ENCODE measurements around the gene NHERF2.

DNA sequence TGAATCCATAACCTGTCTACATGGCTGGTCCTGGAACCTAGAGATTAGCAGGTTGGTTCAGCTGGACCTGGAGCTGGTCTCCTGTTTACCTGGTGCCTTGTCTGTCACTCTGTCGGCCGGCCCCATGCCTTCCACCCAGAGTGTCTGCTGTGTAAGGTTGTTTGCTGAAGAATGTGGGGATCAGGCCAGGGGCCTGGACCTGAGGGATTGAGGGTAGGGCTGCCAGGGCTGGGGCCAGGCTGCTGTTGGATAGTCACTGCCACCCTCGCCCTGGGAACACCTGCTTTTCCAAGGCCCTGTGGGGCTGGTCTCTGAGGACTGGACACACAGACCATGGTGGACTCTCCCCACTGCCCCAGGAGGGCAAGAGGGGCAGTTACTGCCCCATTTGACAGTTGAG lies 1.4 kb downstream of the NHERF2 start:
- TF ChIP-seq, protein P1, sequence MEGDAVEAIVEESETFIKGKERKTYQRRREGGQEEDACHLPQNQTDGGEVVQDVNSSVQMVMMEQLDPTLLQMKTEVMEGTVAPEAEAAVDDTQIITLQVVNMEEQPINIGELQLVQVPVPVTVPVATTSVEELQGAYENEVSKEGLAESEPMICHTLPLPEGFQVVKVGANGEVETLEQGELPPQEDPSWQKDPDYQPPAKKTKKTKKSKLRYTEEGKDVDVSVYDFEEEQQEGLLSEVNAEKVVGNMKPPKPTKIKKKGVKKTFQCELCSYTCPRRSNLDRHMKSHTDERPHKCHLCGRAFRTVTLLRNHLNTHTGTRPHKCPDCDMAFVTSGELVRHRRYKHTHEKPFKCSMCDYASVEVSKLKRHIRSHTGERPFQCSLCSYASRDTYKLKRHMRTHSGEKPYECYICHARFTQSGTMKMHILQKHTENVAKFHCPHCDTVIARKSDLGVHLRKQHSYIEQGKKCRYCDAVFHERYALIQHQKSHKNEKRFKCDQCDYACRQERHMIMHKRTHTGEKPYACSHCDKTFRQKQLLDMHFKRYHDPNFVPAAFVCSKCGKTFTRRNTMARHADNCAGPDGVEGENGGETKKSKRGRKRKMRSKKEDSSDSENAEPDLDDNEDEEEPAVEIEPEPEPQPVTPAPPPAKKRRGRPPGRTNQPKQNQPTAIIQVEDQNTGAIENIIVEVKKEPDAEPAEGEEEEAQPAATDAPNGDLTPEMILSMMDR (conservative IDR thresholded peaks at IDR 0.05; ENCODE audit: low read depth in 2 of 2) = no peak
- TF ChIP-seq, protein P2, sequence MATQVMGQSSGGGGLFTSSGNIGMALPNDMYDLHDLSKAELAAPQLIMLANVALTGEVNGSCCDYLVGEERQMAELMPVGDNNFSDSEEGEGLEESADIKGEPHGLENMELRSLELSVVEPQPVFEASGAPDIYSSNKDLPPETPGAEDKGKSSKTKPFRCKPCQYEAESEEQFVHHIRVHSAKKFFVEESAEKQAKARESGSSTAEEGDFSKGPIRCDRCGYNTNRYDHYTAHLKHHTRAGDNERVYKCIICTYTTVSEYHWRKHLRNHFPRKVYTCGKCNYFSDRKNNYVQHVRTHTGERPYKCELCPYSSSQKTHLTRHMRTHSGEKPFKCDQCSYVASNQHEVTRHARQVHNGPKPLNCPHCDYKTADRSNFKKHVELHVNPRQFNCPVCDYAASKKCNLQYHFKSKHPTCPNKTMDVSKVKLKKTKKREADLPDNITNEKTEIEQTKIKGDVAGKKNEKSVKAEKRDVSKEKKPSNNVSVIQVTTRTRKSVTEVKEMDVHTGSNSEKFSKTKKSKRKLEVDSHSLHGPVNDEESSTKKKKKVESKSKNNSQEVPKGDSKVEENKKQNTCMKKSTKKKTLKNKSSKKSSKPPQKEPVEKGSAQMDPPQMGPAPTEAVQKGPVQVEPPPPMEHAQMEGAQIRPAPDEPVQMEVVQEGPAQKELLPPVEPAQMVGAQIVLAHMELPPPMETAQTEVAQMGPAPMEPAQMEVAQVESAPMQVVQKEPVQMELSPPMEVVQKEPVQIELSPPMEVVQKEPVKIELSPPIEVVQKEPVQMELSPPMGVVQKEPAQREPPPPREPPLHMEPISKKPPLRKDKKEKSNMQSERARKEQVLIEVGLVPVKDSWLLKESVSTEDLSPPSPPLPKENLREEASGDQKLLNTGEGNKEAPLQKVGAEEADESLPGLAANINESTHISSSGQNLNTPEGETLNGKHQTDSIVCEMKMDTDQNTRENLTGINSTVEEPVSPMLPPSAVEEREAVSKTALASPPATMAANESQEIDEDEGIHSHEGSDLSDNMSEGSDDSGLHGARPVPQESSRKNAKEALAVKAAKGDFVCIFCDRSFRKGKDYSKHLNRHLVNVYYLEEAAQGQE (IDR thresholded peaks at IDR 0.05; ENCODE audit: unreplicated experiment) = no peak
- TF ChIP-seq POLR2AphosphoS5 (IDR thresholded peaks at IDR 0.05; ENCODE audit: low read depth) (no peak), NANOG (IDR thresholded peaks at IDR 0.05; ENCODE audit: borderline replicate concordance) (no peak), EZH2 (IDR thresholded peaks at IDR 0.05; ENCODE audit: low read depth, unreplicated experiment) (no peak), EZH2phosphoT487 (IDR thresholded peaks at IDR 0.05; ENCODE audit: unreplicated experiment) (no peak)
